GM20431 (cell line): ENCODE data around the gene IFNGR1.

ENCODE experiments used
- in situ Hi-C: fragments of 300-500 bp; cut with MseI, MboI; formaldehyde crosslinking; loops from one replicate; pipeline ENCODE4 v1.15.0; 2020; ENCODE audit warnings: low sequenced_read_pairs; ENCODE audit not compliant: unreplicated experiment

Gene IFNGR1

DNA sequence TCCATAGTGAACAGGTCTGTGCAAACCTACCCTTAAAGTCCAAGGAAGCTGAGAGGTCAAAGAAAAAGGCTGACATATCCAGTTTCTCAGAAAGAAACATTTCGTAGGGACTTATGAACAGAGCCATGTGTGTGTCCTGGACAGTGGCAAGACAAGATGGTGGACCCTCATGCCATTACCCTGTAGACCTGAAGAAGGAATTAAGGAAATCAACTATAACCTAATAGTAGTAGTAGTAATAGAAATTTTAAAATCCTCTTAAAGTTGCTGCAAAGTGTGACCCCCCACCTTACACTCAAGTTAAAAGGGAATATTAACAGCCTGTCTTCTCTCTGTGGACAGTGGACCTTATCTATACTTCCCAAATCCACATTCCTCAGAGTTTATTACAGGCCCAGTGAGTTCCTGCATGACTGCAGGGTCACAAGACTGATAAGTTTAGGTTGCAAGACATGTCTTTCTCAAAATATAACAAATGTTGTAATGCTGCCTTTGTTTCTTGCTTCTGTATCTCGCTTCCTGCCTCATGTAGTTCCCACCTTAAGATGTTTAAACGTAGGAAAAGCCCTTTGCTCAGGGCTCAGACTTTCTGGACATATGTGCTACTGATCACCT is 56.4 kb downstream of the IFNGR1 start:
- in situ Hi-C loops = loop anchor here (10.0 kb wide), 1 partner anchor 78 kb away; no protein-coding TSS in a partner anchor

DNA sequence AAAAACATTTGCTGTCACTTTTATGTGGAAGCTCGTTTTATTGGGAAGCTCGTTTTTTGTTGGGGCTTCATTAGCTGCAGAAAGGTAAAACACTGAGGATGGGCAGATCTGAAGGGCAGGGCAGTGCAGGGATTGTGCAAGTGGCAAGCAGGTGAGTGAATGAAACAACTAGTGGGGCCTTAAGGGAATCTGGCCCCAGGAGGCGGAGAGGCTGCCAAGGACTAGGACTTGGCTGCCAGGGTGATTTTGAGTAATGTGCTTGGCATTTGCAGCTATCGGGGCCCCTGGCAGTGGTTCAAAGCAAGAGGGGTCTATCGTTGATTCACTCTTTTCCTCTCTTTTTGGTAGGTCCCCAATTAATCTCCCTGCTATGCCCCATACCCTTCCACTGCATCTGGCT is 57.2 kb downstream of the IFNGR1 start:
- in situ Hi-C loops = loop anchor here (10.0 kb wide), 1 partner anchor 77 kb away; no protein-coding TSS in a partner anchor

DNA sequence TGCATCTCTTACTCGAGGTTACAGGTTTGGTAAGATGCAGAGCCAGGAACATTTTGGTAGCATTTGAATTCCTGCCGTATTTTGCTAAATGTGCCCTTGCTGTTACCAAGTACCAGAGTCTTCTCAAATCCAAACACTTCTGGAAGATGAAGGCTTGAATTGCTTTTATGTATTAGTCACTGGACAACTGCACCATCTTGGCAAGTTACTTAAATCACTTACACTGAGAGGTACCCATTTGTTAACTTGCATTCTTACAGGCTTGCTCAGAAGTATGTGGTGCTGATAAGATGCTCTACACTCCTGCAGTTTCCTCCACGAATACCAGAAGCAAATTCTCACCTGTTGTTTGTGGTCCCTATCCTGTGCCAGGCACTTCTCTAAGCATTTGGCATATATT is 58.4 kb downstream of the IFNGR1 start:
- in situ Hi-C loops = loop anchor here (10.0 kb wide), 1 partner anchor 76 kb away; no protein-coding TSS in a partner anchor

DNA sequence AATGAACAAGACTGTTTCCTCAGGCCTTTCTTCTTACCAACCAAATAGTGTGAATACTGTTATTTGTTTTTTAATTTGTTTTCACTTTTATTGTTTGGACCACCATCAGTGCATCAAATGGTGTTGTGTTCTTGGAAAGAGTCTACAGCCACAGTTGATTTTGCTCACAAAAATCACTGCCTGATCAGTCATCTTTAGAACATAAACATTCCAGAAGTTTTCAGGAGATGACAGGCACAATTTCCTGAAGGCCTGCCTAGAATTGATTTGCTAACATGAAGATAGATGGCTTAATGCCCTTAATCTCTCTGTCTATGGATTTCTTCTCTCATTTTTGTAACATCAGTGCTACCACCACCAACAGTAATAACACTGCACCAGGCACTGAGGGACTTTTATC is 59.3 kb downstream of the IFNGR1 start:
- in situ Hi-C loops = loop anchor here (10.0 kb wide), 1 partner anchor 75 kb away; no protein-coding TSS in a partner anchor

DNA sequence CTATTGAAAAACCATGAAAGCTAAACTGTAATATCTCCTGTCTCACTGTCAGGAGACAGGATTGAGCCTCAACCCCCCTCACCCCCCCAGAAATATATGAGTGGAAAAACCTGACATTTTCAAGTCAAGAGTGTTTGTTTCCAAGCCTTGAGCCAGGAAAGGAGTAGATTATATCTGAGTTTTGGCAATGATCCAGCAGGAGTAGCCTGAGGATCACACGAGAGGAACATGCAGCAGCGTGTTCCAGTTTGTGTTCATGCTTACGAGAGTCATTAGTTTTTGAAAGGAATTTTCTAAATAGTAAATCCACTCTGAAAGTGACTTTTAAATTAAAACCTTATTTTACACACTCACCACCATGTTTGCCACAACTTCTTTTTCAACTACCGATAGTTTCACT is 61.6 kb downstream of the IFNGR1 start:
- in situ Hi-C loops = no loop called here

DNA sequence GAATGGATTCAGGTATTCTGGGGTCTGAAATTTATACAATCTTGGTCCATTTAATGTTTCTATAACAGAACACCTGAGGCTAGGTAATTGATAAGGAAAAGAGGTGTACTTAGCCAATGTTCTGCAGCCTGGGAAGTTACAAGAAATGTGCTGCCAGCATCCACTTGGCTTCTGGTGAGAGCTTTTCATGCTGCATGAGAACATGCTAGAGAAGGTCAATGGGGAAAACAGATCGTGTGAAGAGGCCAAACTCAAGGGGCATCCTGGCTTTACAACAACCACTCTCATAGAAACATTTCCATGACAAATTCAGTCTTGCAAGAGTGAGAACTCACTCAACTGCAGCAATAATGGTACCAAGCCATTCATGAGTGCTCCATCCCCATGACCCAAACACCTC is 62.5 kb downstream of the IFNGR1 start:
- in situ Hi-C loops = no loop called here

DNA sequence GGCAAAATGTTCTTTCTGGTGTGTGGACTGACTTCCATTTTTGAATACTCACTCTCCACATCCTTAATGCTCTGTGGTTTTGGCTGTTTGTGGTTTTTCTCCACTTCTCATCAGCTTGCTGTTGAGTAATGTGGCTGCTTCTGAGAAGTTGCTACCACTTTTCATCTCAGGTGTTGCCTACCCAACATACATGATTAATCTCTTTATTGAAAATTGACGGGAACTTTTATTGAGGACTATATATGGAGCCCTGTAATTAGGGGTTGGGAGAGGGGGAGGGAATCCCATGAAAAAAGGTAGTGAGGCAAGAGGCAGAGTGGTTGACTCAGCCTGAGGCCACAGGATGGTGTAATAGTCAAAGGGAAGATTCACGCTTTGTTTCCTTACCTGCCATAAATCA is 63.4 kb downstream of the IFNGR1 start:
- in situ Hi-C loops = no loop called here

DNA sequence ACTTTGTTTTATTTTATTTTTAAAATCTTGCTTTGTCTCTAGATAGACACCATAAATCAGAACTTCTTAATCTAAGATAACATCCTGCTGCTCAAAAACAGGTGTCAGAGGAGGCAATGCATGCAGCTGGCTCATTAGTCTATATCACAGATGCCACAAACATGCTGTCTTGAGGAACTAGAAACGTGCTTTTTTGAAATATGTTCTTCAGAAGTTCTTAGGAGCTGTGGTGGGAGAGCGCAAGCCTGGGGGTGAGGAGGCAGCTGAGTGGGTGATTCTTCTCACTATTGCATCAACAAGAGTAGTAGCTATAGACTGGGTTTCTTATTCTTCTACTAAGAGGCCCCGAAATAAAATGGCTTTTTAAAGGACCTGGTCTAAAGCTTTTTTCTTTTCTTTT is 69.1 kb downstream of the IFNGR1 start:
- in situ Hi-C loops = no loop called here

DNA sequence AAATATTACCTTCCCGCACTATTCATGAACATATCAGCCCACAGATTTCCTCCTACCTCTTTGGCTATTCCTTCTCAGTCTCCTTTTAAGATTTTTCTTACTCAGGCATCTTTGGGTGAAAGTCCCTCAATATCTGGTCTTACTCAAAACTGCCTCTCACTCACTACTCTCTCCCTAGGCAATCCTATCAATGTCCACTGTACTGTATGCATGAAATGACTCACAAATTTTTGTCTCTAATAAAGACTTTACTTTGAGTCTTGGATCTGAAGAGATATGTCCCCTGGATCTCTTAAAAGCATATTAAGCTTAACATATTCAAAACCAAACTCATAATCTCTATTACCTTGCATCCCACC is 70.2 kb downstream of the IFNGR1 start:
- in situ Hi-C loops = no loop called here

DNA sequence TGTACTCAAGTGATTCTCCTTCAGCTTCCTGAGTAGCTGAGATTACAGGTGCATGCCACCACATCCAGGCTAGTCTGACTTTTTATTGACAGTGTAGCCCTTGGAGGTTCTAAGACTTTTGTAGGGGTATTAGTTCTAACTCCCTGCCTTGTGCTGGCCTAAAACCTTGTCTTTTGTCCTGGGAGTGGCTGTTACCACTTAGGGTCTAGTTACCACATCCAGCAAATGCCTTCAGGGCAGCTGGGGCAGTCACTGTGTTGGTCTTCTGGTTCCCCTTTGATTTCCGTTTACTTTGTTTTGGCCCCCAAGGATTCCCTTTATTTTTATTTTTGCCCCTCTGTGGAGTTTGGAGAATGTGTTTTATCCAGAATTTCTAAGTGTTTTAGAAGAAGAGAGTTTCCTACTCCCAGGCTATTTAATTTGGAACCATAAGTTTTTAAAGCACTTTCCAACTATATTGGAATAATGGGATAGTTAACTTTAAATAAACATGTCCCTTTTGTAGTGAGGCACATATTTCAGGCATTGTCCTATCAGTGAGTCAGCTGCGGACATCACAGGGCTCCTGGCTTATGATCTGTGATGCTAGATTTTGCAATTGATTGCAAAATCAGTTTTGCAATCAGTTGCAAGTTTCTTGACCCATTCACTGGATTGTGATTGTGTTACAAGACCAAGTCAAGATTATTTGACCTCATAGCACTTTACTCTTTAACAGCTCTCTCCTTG is 70.7 kb downstream of the IFNGR1 start:
- in situ Hi-C loops = no loop called here
